Activated T-cell treated with anti-CD3 and anti-CD28 coated beads for 1 hour (primary cell): ENCODE results near the gene CD300E.
"Not testable (repeated sequence)": the region's sequence is repeated elsewhere in the genome, so short reads cannot be mapped to it uniquely, and the experiment has no call there.

Source experiments
- DNase-seq: peaks from one replicate; pipeline ENCODE4 v3.0.0-alpha.2; 2020; ENCODE audit warnings: low read depth

Gene CD300E

DNA sequence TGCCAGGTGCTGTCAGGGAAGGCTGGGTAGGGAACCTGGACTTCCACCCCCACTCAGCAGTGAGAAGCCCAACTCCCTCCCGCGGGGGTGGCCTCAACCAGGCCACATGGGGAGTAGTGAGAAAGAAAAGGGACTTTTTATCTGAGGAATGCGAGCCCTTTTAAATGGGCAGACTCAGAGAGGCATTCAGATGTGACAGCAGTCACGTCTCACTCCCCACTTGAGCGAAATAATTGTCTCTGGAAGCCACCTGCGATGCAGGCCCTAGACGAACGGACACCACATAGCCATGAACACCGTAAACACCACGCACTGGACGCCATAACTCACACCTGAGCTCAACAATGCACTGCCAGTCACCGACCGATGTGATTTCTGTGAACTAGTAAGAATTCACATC lies 11.9 kb upstream of the CD300E start:
- no peak for DNase-seq

DNA sequence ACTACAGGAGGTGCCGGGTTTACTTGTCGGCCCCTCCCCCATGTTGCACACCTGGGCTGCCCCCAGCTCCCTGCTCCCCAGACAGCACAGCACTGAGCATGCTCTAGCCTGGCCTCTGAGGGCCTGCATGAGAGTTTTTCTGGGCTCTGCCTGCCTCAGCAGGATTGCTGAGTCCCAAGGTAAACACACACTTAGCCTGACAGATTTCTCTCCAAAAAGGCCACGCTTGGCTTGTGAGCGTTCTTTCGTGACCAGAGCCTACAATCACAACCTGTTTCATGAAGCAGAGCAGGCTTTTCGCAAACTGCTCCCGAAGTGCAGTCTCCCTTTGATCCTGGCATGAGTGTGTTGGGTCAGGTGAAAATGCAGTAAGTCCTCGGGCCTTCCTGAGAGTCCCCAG lies 9.8 kb upstream of the CD300E start:
- DNase-seq: no peak

DNA sequence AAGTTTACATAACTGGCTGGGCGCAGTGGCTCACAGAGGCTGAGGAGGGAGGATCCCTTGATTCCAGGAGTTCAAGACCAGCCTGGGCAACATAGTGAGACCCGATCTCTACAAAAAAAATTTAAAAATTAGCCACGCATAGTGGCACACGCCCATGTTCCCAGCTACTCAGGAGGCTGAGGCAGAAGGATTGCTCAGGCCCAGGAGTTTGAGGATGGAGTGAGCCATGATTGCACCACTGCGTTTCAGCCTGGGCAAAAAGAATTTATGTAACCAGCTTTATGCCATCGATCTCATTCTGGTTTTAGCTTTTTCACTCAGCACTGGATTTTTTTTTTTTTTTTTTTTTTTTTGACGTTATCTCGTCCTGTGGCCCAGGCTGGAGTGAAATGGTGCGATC lies 9.1 kb upstream of the CD300E start:
- DNase-seq: no peak

GRCh38 chr17:74631468-74632450 lies 8.2 kb upstream of the CD300E start:
- DNase-seq: no peak

DNA sequence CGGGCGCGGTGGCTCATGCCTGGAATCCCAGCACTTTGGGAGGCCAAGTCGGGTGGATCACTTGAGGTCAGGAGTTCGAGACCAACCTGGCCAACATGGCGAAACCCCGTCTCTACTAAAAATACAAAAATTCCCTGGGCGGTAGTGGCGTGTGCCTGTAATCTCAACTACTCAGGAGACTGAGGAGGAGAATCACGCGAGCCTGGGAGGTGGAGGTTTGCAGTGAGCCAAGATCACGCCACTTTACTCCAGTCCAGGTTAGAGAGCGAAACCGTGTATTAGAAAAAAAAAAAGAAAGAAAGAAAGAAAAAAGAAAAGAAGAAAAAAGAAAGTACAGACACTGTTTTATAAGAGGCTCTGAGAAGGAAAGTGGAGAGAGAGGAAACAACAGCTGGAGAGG lies 6.7 kb upstream of the CD300E start:
- DNase-seq: not testable (repeated sequence)

- no peak for DNase-seq
Observed at GRCh38 chr17:74625661-74626060, 2.1 kb upstream of the CD300E start.

DNA sequence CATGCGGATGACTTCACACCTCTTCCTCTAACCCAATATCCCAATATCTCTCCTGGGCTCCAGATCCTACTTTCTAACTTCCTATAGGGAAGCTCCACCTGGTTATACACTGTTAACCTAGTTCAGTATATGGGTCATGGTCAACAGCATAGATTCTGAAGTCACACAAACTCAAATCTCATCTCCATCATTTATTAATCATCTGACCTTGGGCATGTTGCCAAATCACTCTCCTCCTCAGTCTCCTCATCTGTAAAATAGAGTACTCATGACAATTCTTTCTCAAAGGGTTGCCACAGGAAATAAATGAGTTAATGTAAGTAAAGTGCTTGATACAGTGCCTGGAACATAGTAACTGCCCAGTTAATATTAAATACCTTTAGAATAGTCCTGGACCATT lies 593 bp upstream of the CD300E start:
- DNase-seq: no peak

DNA sequence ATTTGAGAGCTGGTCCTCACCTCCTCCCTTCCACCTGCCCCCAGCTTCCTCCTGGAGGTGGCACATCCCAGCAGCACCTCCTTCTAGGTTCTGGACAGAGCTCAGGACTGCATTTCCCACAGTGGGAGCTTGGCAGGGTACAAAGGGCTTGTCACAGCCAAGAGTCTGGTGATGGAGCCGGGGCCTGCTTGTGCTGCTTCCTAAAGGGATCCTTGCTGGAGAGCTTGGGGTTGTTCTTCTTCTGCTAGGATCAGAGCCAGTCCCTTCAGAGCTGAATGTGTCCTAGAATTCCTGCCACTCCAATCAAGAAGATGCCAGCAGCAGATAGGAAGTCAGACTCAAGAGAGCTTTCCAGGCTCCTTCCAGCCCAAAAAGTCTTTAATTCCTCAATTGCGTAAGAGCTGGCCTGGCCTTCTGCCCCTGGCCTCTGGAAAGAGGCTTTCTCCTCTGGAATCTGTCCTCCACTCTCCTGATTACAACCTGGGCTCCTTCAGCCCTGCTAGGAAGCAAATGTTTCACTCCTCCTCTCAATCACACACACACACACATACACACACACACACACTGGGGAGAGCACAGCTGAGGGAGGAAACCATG lies 4.4 kb downstream of the CD300E start:
- no peak for DNase-seq

- DNase-seq: no peak
Observed at GRCh38 chr17:74618451-74618850, 5.1 kb downstream of the CD300E start.

DNA sequence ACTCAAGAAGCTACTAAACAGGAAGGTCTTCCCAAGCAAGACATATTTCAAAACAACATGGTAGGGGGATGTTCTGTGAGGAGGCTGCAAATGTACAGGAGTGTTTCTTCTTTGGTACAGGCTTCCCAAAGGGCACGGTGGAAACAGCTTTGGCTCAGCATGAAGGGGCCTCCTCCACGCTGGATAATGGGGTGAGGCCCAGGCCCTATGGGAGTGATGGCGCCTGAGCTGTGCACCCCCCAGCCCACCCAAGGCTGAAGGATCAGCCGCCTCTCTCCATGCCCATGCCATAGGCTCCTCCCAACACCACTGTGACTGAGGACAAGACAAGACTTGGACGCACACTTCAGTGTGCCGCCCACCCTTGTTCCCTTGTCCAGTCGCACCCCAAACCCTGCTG lies 6.8 kb downstream of the CD300E start:
- DNase-seq: no peak

DNA sequence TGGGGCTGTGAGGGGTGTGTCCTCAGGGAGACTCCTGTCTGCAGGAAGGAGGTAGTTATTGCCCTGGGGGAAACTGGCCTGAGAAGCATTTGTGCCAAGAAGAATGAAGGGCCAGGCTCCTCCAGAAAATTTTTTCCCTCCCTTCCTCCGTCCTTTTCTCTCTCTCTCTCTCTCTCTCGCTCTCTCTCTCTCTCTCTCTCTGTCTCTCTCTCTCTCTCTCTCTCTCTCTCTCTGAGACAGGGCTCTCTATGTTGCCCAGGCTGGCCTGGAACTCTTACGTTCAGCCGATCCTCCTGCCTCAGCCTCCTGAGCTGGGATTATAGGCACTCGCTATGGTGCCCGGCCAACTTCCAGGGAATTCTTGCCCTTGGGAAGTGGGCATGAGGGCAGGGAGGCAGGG lies 11.5 kb downstream of the CD300E start:
- no peak for DNase-seq

DNA sequence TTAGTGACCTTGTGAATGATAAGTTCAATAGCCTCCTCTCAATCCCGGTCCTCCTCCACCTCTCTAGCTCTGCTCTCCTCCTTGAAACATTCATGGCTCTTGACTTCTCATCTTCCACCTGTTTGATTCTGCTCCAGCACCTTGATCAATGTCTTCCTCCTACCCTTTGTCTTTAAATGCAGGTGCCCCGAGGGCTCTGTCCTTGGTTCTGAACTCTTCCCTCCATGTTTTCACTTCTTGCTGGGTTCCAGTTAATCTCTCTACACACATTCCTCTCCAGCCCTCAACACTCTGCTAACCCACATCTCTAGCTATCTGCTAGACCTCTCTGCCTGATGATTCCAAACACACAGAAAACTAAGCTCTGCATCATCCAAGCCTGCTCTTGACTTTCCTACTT lies 13.4 kb downstream of the CD300E start:
- no peak for DNase-seq

- no peak for DNase-seq
Observed at GRCh38 chr17:74608511-74608910, 15.0 kb downstream of the CD300E start.

GRCh38 chr17:74607221-74607620 lies 16.3 kb downstream of the CD300E start:
- DNase-seq: no peak

DNA sequence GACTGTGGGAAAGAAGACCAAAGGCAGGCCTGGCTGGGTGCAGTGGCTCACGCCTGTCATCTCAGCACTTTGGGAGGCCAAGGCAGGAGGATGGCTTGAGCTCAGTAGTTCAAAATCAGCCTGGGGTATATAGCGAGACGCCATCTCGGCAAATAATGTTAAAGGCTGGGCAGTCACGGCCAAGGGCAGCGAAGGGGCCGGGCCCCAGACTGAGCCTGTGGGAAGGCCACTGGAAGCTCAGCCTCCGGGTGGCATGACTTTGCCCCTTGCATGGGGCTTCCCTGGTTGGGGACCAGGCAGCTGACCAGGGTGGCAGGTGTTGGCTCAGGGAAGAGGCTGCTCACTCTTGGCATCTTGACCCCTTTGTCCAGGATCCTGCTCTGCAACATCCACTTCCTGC lies 17.5 kb downstream of the CD300E start:
- no peak for DNase-seq

DNA sequence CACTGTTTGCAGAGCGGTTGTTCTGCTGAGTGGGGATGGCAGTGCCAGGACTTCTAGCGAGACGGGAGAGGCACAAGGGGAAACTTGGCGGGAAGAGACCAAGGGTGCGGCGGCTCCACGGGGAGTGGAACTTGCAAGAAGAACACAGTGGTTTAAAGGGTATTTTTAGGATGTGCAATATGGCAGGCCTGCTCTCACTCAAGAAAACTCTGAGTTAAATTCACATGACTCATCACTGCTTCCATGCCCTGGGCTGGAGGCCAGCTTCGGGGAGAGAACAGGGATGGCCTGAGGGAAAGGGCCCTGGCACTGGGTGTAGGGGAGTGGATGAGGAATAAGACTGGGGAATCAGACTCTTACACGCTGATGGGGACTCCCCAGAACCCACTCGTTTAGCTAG lies 18.2 kb downstream of the CD300E start:
- no peak for DNase-seq

GRCh38 chr17:74604761-74605160 lies 18.8 kb downstream of the CD300E start:
- no peak for DNase-seq

DNA sequence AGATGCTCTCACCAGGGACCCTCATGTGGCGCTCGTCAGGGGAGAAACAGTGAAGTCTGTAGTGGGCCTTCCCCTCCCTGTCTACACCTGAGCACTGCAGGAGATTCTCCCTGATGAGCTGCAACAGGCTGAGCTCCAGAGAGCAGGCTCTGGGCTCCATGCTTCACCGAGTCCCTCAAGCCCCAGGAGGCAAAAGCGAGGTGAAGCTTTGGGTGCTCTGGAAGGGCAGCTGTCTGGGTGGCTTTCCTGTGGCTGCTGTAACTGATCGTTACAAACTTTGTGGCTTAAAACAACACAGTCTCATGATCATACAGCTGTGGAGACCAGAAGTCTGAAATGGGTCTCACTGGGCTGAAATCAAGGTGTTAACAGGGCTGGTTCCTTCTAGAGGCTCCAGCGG lies 19.3 kb downstream of the CD300E start:
- DNase-seq: no peak

DNA sequence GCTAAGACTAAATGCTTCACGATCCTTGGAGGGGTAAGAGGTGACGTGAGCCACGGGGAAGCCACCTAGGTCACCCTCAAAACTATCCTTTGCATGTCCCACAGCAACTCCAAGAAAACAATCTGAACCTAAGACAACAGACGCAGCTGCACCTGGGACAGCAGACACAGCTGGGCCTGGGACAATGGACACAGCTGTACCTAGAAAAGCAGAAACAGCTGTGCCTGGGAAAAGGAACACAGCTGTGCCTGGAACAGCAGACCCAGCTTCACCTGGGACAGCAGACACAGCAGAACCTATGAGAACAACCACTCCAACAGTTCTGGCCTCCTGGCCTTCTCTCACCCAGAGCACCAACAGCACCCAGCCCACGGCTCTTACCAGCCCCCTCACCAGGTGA lies 19.8 kb downstream of the CD300E start:
- no peak for DNase-seq

DNA sequence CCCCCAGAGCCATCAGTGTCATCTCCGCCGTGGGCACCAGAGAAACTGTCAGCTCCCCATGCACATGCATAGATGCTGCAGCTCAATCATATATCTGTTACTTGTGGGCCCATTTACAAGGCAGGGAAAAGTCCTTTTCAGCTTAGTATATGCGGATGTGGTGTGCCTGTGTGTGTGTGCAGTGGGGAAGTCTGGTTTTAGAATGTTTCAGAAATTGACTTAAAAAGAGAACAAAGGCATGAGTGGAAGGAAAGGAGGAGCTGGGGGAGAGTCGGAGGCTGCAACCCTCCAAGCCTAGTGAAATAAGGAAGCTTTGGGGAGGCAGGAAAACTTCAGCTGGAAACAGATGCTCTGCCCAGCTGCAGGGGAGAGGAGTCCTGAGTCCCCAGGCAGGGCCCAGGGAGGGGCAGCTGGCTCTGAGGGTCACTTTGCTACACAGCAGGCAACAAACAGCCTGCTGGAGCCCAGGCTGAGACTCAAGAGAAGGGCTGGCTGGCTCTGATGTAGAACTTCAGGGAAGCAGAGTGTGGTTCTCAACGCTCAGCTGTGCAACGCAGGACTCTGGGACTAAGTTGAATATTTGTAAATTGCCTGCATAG lies 20.4 kb downstream of the CD300E start:
- no peak for DNase-seq

DNA sequence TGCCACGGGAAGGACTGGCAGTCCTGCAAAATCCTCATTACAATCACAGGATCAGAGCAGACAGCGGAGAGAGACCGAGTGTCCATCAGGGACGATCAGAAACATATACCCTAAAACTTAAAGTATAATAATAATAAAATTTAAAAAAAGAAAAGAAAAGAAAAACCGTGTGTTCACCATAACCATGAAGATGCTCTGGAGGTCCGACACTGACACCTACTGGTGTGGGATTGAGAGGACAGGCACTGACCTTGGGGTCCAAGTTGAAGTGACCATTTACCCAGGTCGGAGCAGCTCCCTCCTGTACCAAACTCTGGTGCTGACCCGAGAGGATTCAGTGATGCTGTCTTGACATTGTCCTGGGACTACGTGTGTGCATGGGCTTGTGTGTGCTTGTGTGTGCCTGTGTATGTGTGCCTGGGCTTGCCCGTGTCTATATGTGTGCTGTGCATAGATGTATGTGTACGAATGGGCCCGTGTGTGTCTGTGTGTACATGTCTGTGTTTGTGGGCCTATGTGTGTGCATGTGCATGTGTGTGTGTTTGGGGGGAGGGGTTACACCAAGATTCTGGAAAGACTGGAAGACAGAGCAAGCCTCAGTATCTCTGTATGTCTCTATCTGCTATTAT lies 21.5 kb downstream of the CD300E start:
- DNase-seq: no peak

- DNase-seq: no peak
Observed at GRCh38 chr17:74599448-74599939, 24.0 kb downstream of the CD300E start.

DNA sequence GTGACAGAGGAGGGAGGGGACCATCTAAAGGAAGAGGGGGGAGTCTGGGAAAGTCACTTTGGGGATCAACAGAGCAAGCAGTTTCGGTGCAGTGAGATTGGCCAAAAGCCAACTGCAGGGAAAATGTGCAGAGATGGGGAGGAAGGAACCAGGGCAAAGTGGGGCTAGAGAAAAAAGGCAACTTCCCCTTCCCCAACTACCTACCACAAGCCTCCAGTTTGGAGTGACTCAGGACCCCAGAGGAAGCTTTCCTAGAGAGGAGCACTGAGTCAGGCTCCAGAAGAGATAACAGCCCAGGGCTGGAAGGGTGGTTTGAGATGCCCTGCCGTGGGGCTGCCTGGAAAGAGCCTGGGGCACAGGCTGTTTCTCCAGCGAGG lies 24.5 kb downstream of the CD300E start:
- no peak for DNase-seq
